SK-N-SH treated with all-trans-retinoic acid at 6 μM for 48 hours (cell line): ENCODE measurements around the gene ICE1.

ENCODE experiments used
- RARB ChIP-seq: fragments of 250-450 bp; sonication (Bioruptor Pico); IDR thresholded peaks from 2 replicates; pipeline ENCODE4 v1.8.0; 2021; ENCODE audit warnings: mild to moderate bottlenecking, moderate library complexity
- TF ChIP-seq, protein P1 (sequence below): fragments of 250-450 bp; sonication (Bioruptor Pico); IDR thresholded peaks from 2 replicates; pipeline ENCODE4 v1.8.0; 2021; ENCODE audit warnings: low read depth, mild to moderate bottlenecking, moderate library complexity, borderline replicate concordance

DNA sequence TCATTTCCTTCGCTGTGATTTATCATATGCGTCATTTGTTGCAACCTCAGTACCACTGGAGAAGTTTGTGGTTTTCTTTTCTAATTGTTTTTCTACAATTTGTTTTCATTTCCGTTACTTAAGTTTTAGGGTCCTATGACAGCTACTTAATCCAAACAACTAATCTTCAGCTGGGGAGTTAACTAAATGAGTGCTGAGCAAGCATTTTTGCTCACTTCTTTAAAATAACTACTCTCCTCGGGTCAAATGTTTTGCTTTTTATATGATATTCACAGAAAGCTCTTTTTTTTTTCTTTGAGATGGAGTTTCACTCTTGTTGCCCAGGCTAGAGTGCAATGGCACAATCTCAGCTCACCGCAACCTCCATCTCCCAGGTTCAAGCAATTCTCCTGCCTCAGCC, 14.6 kb upstream of the ICE1 start:
- no peak for TF ChIP-seq RARB (CRISPR knock-in tag)
- TF ChIP-seq, protein P1, sequence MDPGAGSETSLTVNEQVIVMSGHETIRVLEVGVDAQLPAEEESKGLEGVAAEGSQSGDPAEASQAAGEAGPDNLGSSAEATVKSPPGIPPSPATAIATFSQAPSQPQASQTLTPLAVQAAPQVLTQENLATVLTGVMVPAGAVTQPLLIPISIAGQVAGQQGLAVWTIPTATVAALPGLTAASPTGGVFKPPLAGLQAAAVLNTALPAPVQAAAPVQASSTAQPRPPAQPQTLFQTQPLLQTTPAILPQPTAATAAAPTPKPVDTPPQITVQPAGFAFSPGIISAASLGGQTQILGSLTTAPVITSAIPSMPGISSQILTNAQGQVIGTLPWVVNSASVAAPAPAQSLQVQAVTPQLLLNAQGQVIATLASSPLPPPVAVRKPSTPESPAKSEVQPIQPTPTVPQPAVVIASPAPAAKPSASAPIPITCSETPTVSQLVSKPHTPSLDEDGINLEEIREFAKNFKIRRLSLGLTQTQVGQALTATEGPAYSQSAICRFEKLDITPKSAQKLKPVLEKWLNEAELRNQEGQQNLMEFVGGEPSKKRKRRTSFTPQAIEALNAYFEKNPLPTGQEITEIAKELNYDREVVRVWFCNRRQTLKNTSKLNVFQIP (CRISPR knock-in tag) = no peak
